H1 (cell line): ENCODE data around the gene IL18BP. TPM values are rescaled to one million over a fixed set of nuclear protein-coding genes. Genes with fewer than 3 reads are reported as not detected.

ENCODE experiments used
- HDAC2 ChIP-seq, 2 experiments: fragments of 300-600 bp in 1 of 2; sonication (generic) in 1 of 2; IDR thresholded peaks; 2 replicates each; pipeline ENCODE4 v1.6.1; 2011 to 2012; ENCODE audit warnings: low read depth in 2 of 2, low read length in 2 of 2, mild to moderate bottlenecking in 2 of 2, moderate library complexity in 2 of 2, borderline replicate concordance in 1 of 2, inconsistent platforms in 1 of 2
- polyA plus RNA-seq, 7 experiments: library from polyadenylated mRNA; depleted of rRNA in 3 of 7; stranded (reverse) in 5 of 7; unstranded in 2 of 7; fragments of >200 nt in 5 of 7; fragments of 200-250 nt in 2 of 7; gene quantifications; 1 replicate in 5 of 7; 2 replicates in 1 of 7; 4 replicates in 1 of 7; pipeline versions ENCODE4 v1.2.1 to v1.2.3, GENCODE V29; 2011 to 2013; ENCODE audit warnings: missing spikeins in 2 of 7, mixed read lengths in 2 of 7
- total RNA-seq: library from RNA; stranded (reverse); fragmentation: NEBNext Ultra II Directional; extraction: Animal tissue kit (Norgen Biotek cat#: 25700); gene quantifications from 2 replicates; pipeline ENCODE4 v1.2.1, GENCODE V29; 2021

Gene IL18BP
- total and polyA plus RNA-seq, 2 of the 8 experiments (the other 6 are each of a cell fraction or from before 2014, with no cell fraction given) = 9.8 to 17.0 TPM

DNA sequence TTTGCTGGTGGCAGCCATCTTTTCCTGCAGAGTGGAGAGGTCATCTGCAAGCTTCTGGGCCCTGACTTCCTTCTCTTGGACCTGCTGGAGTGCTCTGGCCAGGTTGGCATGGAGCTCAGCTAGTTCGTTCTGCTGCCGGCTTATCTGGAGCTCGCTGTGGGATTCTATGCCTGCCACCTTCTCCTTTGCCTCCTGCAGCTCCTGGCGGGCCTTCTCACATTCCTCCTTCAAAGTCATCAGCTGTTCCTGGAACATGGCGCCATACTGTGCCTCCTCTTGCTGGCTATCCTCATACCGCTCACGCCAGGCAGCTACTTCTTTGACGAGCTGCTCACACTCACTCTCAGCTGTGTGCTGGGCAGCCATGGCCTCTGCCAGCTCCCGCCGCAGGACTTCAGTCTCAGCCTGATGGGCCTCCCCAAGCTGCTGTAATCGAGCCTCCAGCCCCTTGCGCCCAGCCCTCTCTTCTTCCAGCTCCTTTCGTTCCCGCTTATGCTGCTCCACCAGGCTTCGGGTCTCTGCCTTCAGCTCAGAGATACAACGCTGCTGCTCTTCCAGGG, 16.1 kb downstream of the IL18BP start (continued):
- TF ChIP-seq HDAC2 (IDR thresholded peaks at IDR 0.05; ENCODE audit: borderline replicate concordance in 1 of 2, low read depth in 2 of 2, low read length in 2 of 2) = no peak
